NB4 (cell line): ENCODE results near the gene ACTG1.

Experiments used
- DNase-seq: peaks from one replicate; pipeline ENCODE4 v3.0.0; 2010; ENCODE audit warnings: low read depth
- H3K4me3 ChIP-seq: one replicate; pipeline ENCODE4 v1.5.1; 2011; ENCODE audit warnings: mild to moderate bottlenecking, low read depth, low read length, moderate library complexity
- MYC ChIP-seq: IDR thresholded peaks from 2 replicates; pipeline ENCODE4 v1.6.1; 2011; ENCODE audit warnings: low read depth, low read length
- POLR2A ChIP-seq: IDR thresholded peaks from 2 replicates; pipeline ENCODE4 v1.6.1; 2011; ENCODE audit warnings: mild to moderate bottlenecking; ENCODE audit not compliant: insufficient read length; ENCODE audit errors: extremely low read depth
- TF ChIP-seq, protein P1 (sequence below): IDR thresholded peaks from 2 replicates; pipeline ENCODE4 v1.6.1; 2011; ENCODE audit warnings: low read depth, low read length
- TF ChIP-seq, protein P2 (sequence below): IDR thresholded peaks from one replicate; pipeline ENCODE4 v1.5.1; 2012; ENCODE audit warnings: low read depth, low read length

The ACTG1 gene

DNA sequence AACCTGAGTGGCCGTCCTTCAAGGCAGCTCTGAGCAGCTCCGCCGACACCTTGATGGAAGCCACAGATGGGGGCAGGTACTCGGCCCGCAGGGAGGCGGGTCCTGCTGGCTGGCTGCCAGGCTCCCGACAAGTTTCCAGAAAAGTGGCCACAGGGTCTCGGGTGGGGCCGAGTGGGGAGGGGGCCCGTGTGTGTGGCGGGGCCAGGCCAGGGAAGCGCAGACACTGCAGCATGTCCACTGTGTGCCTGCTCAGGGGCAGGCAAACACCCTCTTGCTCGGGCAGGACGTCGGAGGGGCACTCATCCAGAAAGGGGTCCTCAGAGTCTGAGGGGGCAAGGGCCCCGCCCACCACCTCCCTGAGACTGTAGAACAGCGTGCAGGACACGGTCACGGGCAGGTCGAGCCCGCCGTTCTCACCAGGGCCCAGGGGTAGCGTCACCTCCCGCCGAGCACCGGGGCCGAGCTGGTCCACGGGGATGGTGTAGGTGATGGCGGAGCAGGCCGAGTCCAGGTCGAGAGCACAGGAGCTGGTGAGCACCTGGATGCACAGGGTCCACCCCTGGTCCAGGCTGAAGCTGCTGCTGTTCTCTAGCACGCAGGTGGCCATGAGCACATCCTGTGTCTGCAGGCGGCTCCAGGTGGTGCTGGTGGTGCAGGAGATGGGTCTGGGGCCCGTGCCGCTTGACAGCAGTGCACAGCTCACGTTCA, 34.5 kb upstream of the ACTG1 start:
- TF ChIP-seq MYC, result no peak
- TF ChIP-seq, protein P1, sequence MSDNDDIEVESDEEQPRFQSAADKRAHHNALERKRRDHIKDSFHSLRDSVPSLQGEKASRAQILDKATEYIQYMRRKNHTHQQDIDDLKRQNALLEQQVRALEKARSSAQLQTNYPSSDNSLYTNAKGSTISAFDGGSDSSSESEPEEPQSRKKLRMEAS, result no peak
- TF ChIP-seq, protein P2, sequence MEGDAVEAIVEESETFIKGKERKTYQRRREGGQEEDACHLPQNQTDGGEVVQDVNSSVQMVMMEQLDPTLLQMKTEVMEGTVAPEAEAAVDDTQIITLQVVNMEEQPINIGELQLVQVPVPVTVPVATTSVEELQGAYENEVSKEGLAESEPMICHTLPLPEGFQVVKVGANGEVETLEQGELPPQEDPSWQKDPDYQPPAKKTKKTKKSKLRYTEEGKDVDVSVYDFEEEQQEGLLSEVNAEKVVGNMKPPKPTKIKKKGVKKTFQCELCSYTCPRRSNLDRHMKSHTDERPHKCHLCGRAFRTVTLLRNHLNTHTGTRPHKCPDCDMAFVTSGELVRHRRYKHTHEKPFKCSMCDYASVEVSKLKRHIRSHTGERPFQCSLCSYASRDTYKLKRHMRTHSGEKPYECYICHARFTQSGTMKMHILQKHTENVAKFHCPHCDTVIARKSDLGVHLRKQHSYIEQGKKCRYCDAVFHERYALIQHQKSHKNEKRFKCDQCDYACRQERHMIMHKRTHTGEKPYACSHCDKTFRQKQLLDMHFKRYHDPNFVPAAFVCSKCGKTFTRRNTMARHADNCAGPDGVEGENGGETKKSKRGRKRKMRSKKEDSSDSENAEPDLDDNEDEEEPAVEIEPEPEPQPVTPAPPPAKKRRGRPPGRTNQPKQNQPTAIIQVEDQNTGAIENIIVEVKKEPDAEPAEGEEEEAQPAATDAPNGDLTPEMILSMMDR, result no peak
- TF ChIP-seq POLR2A, result no peak
- no peak for DNase-seq
- no peak overlapping the region for H3K4me3 ChIP-seq

DNA sequence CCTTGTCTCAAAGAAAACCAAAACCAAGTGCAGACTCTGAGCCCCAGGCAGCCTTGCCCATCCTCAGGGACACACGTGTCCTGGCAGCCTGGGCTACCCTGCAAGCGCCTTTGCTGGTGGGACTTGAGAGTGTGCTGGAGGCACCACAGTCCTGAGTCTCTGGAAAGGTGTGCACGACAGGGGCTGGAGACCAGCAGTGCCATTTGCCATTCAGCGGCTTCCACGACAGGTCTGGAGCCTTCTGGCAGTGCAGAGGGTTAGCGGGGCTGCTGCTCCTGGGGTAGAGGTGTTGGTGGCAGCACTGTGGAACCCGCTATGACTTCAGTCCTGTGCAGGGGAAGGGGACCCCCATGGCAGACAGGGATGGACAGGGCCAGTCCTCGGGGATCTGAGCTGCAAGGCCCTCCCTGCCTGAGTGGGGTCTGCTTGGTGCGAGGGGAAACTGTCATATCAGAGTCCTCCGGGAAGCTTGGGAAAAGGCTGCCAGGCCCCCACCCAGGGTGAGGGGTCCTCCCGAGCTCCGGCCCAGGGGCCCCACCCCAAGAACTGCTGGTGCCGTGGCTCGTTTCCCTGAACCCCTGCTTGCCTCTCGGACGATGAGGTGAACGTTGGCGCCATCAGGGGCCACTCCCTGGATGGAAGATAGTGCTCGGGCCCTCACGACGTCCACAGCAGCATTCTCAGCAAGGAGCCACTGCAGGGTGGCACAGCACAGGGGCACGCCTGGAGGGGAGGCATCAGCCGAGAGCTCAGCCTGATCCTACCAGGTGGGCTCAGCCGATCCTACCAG, 32.8 kb upstream of the ACTG1 start:
- DNase-seq, result no peak
- no peak overlapping the region for H3K4me3 ChIP-seq
- TF ChIP-seq, protein P1, result no peak
- TF ChIP-seq POLR2A, result no peak
- TF ChIP-seq MYC, result no peak
- TF ChIP-seq, protein P2, result no peak

DNA sequence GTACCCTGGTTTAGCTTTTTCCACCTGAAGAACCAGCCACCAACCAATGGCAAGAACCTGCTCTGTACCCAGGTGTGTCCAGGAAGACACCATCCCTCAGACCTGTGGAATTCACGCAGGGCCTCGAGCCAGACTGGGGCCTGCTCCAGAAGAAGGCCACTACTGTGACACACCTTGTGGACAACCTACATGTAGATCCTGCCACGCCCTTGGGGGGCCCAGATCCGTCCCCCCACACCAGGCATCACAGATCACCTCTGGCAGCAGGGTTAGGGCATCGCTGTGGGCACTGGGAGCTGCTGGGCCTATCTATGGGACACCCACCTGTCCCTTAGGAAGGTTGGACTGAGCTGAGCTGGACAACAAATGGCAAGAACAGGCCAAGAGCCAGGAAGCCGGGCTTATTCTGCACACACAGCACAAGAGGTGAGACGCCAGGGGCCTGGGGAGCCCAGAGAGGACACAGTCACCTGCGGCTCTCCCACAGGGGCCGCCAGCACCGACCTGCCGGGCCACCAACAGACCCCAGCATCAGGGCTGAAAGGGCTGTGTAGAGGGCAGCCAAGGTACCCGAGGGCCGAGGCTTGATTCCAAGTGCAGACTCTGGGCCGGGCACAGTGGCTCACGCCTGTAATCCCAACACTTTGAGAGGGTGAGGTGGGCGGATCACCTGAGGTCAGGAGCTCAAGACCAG, 31.8 kb upstream of the ACTG1 start:
- no peak for DNase-seq
- TF ChIP-seq, protein P1, result no peak
- no peak for TF ChIP-seq POLR2A
- TF ChIP-seq, protein P2, result no peak
- no peak for TF ChIP-seq MYC
- no peak overlapping the region for H3K4me3 ChIP-seq

DNA sequence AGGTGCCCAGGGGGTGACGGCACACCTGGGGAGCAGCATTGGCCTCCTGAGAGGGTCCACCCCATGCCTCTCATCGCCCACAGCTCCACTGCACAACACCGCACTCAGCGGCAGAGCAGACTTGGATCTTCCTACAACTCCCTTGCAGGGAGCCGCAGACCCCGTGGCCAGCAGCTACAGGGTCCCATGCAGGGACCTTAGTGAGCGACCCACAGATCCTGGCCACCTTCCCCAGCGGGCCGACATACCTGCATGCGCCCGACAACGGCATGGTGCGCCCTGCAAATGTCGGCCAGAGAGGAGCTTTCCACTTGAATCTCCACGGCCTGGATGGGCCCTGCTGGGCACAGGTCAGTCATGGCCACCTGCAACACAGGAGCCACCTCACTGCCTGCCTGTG, 31.2 kb upstream of the ACTG1 start:
- TF ChIP-seq, protein P1, result no peak
- TF ChIP-seq MYC (no peak), POLR2A (no peak)
- TF ChIP-seq, protein P2, result no peak
- no peak for DNase-seq

DNA sequence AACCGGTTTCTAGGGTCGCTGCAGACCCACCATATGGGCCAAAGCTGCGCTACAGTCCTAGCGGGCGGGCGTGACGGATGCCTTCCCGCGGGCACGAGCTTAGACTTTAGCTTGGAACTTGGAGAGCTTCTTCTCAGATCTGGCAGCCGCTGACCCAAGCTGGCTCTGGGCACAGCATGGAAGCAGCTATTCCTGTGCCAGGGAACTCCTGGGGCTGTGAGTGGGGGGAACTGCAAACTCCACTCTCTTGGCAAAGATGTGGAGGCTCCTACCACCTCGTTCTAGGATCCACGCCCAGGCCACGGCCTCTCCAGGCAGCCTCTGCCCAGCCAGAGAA, 30.7 kb upstream of the ACTG1 start:
- H3K4me3 ChIP-seq, result no peak overlapping the region
- DNase-seq, result no peak
- TF ChIP-seq, protein P1, result no peak
- TF ChIP-seq, protein P2, result no peak
- no peak for TF ChIP-seq POLR2A

More for the DNA sequence above, 31.2 kb upstream of the ACTG1 start:
- no peak overlapping the region for H3K4me3 ChIP-seq
